ENCODE measurements around the gene HOXB6.

DNA sequence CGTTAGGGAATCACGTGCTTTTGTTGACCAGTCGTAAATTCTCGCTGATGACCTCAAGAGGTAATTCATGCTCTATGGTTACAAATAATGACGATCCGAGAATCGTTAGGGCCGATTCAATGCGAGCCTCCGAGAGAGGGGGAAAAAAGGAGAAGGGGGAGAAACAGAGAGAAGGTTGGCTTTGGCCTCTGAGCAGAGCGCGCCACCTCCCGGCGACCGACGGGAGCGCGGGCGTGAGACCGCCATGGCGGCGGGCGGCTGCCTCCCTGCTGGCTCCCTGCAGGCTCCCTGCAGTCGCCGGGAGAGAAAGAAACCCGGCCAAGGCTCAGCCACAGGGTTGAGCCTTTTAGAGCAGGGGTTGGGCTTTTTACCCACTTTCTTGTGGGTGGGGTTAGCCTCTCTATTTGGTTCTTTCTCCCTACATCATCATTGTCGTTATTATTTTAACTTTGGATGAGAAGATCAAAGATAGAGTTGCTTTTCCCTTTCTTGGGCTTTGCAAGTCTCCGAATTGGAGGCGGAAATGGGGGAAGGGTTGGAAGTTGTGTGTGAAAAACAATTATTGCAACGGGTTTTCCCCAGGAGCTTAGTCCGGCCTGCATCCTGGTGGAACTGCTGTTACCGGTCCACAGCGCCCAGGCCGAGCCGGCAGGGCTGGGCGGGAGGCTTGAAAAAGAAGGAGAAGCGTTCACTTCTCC, 10.8 kb downstream of the HOXB6 start:
- TF ChIP-seq CTCF (IDR thresholded peaks at IDR 0.05): peak; percentile 99
- no peak for TF ChIP-seq MYC (IDR thresholded peaks at IDR 0.05; ENCODE audit: borderline replicate concordance, low read length)
- no peak for TF ChIP-seq POLR2A (IDR thresholded peaks at IDR 0.05; ENCODE audit: low read length)
- no peak for TF ChIP-seq POLR2AphosphoS2 (conservative IDR thresholded peaks at IDR 0.05; ENCODE audit: low read length)
- TF ChIP-seq USF2 (IDR thresholded peaks at IDR 0.05): no peak
- TF ChIP-seq, protein P1, sequence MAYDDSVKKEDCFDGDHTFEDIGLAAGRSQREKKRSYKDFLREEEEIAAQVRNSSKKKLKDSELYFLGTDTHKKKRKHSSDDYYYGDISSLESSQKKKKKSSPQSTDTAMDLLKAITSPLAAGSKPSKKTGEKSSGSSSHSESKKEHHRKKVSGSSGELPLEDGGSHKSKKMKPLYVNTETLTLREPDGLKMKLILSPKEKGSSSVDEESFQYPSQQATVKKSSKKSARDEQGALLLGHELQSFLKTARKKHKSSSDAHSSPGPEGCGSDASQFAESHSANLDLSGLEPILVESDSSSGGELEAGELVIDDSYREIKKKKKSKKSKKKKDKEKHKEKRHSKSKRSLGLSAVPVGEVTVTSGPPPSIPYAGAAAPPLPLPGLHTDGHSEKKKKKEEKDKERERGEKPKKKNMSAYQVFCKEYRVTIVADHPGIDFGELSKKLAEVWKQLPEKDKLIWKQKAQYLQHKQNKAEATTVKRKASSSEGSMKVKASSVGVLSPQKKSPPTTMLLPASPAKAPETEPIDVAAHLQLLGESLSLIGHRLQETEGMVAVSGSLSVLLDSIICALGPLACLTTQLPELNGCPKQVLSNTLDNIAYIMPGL (CRISPR knock-in tag; IDR thresholded peaks at IDR 0.05; ENCODE audit: borderline replicate concordance): no peak
- TF ChIP-seq, protein P2, sequence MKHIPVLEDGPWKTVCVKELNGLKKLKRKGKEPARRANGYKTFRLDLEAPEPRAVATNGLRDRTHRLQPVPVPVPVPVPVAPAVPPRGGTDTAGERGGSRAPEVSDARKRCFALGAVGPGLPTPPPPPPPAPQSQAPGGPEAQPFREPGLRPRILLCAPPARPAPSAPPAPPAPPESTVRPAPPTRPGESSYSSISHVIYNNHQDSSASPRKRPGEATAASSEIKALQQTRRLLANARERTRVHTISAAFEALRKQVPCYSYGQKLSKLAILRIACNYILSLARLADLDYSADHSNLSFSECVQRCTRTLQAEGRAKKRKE (CRISPR knock-in tag; IDR thresholded peaks at IDR 0.05; ENCODE audit: low read depth): no peak
- no peak for TF ChIP-seq JUNB (IDR thresholded peaks at IDR 0.05)
- no peak for TF ChIP-seq SREBF2 (IDR thresholded peaks at IDR 0.05)
- TF ChIP-seq BCL3 (IDR thresholded peaks at IDR 0.05): no peak
- TF ChIP-seq KDM1A (IDR thresholded peaks at IDR 0.05; ENCODE audit: low read depth): no peak
- TF ChIP-seq ZFP36 (IDR thresholded peaks at IDR 0.05; ENCODE audit: borderline replicate concordance, partially characterized antibody): no peak
- peak; percentile 91 to 94 for TF ChIP-seq RAD21 (conservative IDR thresholded peaks at IDR 0.05 in 1 of 2, IDR thresholded peaks at IDR 0.05 in 1 of 2)

All from A549 (cell line).